MM.1S (cell line): ENCODE data around the gene NOS3.

Source experiments
- CTCF ChIP-seq: fragments of 300-600 bp; sonication (generic); IDR thresholded peaks from 2 replicates; pipeline ENCODE4 v1.5.1; 2016; ENCODE audit warnings: antibody characterized with exemption, low read length, mixed read lengths
- EZH2phosphoT487 ChIP-seq: fragments of 300-600 bp; sonication (generic); IDR thresholded peaks from 2 replicates; pipeline ENCODE4 v1.6.1; 2018; ENCODE audit warnings: antibody characterized with exemption, low read length

DNA sequence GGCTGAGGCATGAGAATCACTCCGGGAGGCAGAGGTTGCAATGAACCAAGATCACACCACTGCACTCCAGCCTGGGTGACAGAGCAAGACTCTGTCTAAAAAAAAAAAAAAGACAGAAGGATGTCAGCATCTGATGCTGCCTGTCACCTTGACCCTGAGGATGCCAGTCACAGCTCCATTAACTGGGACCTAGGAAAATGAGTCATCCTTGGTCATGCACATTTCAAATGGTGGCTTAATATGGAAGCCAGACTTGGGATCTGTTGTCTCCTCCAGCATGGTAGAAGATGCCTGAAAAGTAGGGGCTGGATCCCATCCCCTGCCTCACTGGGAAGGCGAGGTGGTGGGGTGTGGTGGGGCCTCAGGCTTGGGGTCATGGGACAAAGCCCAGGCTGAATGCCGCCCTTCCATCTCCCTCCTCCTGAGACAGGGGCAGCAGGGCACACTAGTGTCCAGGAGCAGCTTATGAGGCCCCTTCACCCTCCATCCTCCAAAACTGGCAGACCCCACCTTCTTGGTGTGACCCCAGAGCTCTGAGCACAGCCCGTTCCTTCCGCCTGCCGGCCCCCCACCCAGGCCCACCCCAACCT, 1.3 kb downstream of the NOS3 start:
- no peak for TF ChIP-seq CTCF
- no peak for TF ChIP-seq EZH2phosphoT487
